ENCODE data around the gene PARP12.

The PARP12 gene

DNA sequence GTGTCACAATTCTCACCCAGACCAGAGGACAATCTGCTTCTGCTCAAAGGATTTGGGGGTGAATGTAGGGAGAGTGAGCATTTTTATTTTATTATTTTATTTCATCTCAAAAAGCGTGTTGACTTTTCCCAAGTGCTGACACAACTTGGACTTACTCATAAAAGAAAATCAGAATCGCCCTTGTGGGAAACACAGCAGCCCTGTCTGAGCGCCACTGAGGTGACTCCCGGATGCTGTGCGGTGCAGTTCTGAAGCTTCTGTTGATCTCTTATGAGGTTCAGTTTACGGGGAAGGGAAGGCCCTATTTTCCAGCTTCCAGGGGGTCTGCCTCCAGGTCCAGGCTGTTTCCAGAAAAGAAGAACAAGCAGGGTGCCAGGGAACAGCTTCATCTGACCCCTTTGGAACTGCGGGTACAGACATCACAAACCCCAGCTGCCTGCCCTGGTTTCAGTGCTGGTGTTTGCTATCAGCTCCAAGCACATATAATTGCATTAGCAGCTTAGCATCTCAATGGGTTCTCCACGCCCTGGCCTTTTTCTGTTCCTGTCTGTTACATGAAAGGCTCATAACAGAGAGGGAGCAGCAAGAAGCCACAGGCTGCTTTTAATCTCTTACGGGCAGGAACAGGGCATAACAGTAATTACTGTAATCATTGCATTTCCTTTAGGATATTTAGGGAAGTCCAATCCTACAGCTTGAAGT, 52.4 kb downstream of the PARP12 start:
- DNase-seq: no peak

DNA sequence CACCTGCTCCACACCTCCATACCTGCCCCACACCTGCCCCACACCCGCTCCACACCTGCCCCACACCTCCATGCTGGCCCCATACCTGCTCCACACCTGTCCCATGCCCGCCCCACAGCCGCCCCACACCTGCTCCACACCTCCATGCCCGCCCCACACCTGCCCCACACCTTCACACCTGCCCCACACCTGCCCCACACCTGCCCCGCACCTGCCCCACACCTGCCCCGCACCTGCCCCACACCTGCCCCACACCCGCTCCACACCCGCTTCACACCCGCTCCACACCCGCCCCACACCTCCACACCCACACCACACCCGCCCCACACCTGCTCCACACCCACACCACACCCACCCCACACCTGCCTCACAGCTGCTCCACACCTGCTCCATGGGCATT, 53.0 kb downstream of the PARP12 start:
- no peak for DNase-seq

DNA sequence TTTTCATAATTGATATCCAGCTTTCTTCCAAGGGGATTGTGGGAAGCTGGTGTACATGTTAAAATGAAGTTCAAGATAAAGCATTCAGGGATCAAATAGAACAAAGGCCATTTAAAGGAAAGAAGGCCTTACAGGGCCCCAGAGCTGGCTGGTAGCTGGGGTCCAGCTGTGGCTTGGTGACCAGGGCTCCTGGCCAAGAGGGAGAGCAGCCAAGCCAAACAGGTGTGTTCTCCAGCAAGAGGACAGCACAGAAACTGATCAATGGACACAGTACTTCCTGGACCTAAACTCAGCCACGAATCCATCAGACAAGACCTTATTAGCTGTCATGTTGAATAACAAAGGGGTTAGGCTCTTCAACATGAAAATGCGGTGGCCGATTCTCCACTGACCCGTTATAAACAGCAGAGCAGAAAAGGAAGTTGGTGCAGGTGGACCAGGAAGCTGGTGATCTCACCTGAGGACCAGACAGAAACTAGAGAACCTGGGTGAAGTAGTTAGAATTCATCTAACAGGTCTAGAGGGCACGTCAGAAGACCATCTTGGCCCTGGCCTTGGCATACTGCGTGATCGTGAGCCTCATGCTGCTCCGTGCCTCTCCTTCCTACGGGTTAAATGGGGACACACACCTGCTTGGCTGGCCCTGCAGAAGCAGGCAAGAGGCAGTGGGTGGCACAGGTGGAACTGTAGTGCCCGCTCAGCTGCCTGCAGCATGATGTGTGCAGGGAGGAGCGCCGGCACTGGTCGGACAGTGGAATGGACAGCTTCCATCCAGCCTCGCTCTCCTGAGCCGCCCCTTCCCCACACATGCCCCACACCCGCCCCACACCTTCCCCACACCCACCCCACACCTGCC, 53.8 kb downstream of the PARP12 start:
- DNase-seq: no peak

DNA sequence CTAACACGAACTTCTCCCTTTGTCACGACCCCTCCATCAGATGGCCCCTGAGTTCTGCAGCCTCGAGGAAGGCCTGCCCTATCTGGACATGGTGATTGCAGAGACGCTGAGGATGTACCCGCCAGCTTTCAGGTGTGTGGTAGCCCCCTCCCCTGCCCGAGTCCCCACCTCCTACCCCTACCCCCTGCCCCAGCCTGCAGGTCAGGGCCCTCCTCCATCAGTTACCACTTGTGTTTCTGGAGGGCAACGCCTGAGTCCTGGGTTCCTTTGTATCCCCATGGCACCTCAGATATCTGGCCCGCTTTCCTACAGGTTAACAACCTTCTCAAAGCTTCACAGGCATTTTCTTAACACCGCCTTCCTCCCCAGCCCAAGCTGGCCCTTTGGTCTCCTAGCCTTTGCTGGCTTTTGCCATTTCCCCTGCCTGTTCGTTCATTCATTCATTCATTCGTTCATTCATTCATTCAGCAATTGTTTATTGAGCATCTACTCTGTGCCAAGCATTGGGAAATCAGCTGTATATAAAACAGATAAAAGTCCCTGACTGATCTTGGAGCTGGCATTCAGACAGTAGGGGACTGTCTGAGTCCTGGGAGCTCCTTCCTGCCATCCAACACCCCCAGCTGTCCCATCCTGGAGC, 55.6 kb downstream of the PARP12 start:
- DNase-seq: no peak

DNA sequence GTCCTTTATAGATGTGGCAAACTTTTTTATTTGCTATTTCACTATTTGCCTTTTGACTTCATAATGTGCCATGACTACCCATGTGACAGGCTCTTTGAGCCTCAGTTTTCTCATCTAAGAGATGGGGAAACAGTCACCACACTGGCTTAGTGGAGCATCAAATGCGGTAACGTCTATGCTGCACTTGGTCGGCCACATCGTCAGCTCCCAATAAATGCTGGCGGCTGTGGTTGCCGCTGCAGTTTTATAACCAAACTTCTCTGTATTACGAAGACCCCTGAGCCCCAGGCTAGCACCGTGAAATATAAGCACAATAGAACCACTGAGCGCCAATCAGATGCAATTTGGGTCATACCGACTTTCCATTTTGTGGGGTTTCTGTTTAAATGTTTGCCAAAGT, 56.2 kb downstream of the PARP12 start:
- no peak for DNase-seq

DNA sequence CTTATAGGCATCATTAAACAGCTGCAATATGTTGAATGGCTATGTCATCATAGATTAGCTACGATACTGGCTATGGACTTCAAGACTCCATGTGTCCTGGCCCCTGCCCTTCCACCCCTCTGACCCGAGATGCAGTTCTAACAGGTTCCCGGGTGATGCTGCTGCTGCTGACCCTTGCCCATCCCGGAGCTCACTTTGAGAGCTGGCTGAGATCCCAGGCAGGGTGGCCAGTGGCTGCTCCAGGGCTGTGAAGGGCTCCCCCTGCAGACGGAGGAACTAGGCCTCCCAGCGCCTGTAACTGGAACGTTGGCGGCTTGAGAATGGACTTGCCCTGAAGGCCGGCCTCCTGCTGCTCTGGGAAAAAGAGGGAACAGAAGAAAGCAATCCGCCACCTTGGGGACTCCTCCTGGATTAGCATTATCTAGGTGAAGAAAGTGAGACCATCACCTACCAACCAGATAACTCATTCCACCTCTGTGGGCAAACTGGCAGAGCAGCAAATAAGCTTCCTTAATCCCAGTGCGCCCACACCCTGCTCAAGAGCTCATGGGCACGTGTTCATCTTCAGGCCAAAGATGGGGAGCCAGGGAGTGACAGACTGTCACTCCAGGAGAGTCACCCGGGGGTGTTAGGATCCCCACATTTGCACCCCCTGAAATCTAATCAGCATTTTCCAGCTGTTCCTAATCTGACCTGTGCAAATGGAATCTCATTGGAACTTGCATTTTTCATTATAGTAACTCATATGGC, 56.8 kb downstream of the PARP12 start:
- no peak for DNase-seq

DNA sequence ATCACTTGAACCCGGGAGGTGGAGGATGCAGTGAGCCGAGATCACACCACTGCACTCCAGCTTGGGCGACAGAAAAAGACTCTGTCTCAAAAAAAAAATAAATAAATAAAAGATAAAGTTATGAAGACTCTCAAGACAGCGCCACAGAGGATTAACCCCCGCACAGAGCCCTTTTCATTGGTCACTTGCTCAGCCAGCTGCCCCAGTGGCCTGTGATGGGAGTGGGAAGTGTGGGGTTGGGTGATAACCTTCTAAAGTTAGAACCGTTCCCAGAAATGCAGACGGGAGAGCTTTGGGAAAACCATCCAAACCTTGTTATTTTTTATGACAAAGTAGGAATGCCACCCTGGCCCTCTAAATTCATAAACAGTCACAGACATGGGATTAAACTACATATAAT, 57.4 kb downstream of the PARP12 start:
- DNase-seq: no peak

DNA sequence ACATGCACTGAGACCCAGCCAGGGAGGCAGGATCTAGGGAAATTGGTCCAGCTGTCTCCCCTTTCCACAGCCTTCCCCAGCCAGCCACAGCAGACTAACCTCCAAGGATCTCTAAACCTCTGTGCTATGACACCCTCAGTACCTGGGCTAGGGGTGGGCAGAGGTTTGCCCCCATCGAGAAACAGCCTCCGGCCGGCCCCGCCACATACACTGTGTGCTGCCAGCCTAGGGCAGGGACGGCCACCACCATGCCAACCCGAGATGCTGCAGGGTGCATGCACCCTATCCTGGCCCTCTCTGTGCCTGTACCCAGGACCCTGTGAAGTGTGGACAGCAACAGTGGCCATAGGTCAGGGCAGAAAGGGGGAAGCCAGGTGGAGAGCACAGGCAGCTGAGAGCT, 58.1 kb downstream of the PARP12 start:
- no peak for DNase-seq

DNA sequence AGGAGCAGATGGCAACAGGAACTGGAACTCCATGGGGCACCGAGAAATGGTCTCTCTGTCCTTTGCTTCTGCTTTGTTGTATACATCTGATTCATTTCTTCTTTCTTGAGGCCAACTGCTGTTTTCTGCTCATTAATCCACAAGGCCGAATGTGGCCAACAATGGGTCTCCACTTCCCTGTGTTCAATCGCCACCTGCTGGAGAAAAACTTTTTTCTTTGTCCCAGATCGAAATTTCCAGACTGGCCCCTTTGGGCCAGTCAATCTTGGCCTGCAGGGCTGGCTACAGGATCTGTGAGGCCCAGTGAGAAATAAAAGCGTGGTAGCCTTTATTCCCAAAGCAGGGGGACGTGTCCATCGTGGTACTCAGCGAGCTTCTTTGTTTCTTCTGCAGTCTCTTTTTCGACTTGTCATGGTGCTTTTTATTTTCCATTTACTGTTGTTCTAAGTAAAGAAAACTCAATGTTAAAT, 58.8 kb downstream of the PARP12 start:
- DNase-seq: no peak

DNA sequence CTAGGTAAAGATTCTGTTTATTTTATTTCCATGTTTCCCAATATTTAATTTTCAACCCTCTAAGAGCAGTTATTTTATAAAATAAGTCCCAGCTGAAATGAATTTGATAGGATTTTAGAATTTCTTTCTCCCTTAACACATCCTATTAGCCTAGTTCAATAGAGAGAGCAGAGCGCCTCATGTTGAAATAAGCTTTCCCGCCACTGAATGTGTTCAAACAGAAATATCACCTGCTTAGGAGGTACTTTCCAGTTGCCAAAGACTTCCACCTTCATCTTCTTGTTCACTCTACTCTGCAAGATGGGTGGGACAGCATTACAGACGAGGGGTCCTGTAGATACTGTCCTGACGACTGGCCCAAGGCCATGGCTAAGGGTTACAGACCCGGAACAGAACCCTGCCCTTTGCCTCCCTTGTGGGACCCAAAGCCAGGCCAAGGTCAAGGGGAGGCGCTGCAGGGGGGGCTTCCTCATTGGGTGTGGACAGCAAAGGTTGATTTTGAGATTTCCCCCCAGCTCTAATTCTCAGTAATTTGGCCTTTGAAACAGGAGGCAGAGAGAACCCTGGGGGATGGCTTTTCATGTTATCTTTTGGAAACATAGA, 62.0 kb downstream of the PARP12 start:
- no peak for DNase-seq

DNA sequence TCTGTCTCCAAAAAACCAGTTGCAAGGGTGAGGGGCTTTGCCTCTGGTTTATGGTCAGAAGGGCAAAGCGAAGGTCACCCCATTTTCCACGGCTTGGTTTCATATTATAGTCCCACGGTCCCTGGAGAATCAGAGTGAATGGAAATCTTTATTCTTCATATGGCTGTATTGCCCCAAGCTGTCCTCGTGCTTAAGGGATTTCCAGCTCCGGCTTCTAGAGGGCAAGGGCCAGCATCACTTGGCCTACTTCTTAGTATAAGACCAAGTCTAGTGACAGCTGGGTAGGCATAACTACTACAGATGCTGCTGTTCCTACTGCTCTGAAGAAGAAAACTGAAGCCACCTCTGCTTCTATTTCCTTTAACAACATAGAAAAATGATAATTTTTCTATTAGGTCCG, 63.2 kb downstream of the PARP12 start:
- DNase-seq: no peak

DNA sequence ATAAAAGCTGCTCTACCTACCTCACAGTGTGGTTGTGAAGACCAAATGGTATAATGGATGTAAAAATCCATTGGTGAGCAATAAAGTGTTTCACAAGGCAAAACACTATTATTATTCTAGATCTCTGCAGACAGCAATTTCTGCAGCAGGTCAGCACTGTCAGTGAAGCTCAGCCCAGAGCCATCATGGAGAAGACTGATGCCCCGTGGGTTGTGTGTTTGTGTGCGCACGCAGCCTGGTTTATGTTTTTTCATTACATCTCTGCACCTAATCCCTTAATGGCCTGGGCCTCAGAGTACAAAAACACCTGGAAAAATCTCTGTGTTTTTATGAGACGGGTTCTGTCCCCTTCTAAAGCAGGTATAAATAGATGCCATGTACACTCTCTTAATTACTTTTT, 64.2 kb downstream of the PARP12 start:
- DNase-seq: no peak

DNA sequence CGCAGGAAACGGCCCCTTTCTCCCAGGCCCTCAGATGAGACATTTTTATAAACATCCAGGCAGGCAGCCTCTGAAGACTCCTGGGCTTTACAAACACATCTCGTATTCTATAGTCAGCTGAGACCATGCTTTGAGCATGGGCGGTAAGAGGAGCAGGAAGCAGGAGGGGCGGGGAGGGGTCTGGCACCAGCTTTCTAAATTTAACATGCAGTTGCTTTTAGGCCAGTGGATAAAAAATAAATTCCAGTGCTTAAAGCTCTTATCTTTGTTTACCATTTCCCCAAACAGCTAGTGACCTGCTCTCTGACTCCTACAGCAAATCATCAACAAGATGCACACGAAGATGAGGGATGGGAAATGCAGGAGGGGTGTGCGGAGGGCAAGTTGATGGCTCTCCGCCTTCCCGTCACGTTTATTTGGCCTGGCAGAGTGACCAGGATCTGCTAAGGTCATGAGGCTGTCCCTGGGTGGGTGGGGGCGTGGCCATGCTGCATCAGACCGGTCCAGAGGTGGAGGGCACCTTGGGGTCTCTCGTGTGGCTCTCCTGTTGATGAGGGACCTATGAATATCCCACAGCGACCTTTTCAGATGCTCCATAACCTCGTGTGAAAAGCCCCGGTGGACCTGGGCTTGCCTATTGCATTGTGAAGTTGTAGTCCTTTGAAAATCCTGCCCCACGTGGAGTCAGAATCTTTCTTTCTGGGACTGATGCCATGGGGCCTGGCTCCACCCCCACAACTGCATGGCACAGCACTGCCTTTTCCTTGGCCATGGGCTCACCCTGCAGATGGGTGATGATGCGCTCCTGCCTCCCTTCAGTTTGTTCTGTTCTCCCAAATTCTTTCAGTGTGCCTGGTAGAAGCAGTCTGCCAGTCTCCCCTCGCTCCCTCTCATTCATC, 67.5 kb downstream of the PARP12 start:
- DNase-seq: no peak

DNA sequence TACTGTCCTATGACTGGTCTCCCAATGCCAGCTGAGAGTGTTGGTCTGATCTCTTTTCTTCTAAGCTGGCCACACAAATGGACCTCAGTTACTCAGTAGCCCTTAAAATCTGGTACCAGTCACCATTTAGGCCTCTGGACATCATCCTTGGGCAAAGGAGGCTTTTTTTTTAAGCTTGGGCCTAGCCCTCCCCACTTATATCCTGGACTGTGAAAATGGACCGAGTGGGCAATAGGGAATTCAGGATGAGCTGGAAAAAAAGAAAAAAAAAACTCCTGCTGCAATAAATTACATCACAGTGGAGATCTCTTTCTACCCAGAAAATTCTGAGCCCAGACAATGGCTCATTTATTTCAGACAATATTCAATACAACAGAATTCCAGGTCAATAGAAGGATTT, 68.4 kb downstream of the PARP12 start:
- DNase-seq: no peak

DNA sequence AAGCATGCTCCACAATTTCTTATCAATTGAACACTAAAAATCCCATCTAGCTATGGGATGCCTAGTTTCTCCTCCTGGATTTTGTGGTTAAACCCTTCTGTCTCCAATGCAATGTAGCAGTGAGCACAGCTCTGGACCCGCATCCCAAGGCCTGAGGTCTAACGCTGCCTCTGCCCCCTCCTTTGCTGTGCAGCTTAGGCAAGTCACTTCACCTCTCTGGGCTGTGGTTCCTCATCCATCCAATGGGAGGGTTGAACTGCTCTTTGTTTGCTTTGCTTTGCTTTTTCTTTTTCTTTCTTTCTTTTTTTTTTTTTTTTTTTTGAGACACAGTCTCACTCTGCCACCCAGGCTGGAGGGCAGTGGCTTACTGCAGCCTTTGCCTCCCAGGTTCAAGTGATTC, 69.2 kb downstream of the PARP12 start:
- DNase-seq: no peak

DNA sequence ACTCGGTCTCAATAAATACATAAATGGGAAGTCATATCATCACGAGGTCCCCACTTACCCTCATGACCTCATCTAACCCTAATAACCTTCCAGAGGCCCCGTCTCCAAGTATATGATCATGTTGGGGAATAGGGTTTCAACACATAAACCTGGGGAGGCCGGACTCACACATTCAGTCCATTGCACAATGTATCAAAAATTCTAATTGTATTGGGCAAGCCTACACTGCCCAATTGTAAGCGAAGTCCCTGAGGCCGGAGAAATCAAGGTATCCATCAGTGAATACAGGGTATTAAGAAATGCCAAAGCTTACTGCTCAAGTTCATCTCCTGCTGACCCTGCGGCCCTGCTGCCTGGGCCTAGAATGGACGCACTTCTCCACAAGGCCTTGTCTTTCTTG, 69.6 kb downstream of the PARP12 start:
- no peak for DNase-seq

DNA sequence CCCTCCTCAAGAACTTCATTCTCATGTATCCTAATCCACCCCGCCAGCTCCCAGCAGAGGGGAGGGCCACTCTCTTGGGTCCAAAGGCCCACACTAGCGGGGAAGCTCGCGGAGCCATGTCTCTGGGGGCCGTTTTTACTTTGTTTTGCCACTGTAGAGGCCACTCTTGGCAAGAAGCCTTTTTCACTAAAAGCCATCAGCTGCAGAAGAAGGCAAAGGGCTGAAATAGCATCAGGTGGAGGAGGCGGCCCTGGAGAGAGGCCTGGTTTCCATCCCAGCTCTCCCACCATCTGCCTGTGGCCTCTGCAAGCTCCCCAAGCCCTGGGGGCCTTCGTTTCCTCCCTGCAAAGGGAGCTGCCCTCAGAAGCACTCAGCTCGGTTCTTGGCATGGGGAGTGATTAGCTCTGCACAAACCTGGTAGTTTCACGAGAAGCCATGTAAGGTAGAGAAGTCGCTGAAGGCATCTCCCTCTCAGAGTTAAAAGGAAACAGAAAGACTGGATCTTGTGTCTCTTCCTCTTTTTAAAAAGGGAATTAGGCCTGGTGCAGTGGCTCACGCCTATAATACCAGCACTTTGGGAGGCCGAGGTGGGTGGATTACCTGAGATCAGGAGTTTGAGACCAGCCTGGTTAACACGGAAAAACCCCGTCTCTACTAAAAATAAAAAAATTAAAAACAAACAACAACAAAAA, 70.3 kb downstream of the PARP12 start:
- no peak for DNase-seq

DNA sequence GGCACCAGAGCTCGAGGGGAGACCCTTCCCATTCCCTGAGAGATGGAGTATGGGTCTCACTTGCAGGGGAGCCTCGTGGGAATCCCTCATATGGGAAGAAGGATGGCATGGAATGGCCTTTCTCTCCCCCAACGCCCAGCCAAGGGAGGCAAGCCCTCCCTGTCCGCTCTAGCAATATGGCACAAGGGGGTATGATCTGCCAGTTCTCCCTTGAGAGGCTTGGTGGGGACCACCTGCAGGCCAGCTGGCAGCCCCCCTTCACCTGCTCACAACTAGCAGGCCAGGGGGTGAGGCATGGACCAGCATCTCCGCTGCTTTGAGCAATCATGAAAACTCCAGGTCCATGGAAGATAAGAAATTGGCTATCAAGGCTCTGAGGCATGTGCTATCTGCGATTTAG, 70.8 kb downstream of the PARP12 start:
- no peak for DNase-seq

DNA sequence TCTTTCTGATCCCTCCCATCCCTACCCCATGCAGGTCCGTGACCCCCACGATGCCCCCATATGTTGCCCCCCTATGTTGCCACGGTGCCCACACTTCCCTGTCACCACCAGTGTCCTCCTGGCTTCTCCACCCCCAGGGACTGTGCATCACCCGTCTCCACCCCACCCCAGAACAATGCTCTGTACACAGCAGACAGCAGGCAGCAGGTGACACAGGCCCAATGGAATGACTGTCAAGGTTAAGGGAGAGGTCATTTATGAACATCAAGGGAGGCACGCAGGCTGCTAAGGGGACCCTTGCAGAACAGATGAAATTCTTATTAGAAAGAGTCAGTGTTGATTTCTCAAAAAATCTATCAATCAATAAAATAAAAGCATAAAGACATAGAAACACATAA, 71.5 kb downstream of the PARP12 start:
- DNase-seq: no peak

DNA sequence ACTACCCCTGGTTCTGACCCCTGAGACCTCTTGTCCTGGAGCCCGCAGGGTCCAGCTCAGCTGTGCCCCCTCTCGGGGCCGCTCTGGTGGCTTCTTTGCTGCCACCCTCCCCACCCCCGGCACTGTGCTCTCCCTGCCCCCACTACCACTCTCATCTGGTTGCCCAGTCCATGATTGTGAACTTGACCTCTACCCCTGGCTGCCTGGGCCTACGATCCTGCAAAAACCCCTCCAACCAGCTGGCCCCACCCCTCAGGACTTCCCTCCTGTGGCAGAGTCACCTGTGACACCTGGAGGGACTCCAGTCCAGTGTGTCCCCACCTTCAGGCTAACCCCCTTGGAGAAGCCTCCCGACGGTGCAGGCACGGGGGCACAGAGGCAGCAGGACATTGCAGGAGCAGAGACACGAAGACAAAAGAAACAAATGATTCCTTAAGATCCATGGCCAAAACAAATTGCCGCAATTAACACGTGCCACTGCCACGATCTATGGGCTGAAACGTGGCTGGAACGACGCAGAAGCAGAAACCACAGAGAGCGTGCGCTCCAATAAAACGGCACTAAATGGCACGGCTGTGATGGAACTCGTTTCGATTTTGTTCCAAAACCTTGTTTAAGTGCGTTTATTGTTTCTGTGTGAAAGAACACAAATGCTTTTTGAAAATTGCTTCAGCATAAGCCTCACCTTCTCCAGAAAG, 72.0 kb downstream of the PARP12 start:
- DNase-seq: no peak
